ENCODE data around the gene MAP3K5. TPM values are rescaled to one million over a fixed set of nuclear protein-coding genes. Genes with fewer than 3 reads are reported as not detected.

Gene MAP3K5
- total RNA-seq, 4 donors from 2014 or later = 20.8 to 31.7 (median 23.4) TPM

- TF ChIP-seq, protein P1, sequence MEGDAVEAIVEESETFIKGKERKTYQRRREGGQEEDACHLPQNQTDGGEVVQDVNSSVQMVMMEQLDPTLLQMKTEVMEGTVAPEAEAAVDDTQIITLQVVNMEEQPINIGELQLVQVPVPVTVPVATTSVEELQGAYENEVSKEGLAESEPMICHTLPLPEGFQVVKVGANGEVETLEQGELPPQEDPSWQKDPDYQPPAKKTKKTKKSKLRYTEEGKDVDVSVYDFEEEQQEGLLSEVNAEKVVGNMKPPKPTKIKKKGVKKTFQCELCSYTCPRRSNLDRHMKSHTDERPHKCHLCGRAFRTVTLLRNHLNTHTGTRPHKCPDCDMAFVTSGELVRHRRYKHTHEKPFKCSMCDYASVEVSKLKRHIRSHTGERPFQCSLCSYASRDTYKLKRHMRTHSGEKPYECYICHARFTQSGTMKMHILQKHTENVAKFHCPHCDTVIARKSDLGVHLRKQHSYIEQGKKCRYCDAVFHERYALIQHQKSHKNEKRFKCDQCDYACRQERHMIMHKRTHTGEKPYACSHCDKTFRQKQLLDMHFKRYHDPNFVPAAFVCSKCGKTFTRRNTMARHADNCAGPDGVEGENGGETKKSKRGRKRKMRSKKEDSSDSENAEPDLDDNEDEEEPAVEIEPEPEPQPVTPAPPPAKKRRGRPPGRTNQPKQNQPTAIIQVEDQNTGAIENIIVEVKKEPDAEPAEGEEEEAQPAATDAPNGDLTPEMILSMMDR (IDR thresholded peaks at IDR 0.05) = no peak
- H3K4me3 ChIP-seq = no peak overlapping the region
- H3K27me3 ChIP-seq = no peaks in the 10 kb centered on the region
- H3K9me3 ChIP-seq = no peaks in the 10 kb centered on the region
- ATAC-seq = no peak
- H3K4me1 ChIP-seq = no peaks in the 10 kb centered on the region
- no peaks in the 10 kb centered on the region for H3K36me3 ChIP-seq
- WGBS, 2 donors (ENCODE audit: low coverage in 1 of 2) = 45 to 84% methylated on average over 1 to 3 of the region's 3 CpGs
- H3K27ac ChIP-seq = no peak overlapping the region
These were observed 274.7 kb downstream of the MAP3K5 start for GRCh38 chr6:136517582-136517981.

- H3K9me3 ChIP-seq = no peaks in the 10 kb centered on the region
- TF ChIP-seq EP300 (IDR thresholded peaks at IDR 0.05) = no peak
- TF ChIP-seq, protein P1 (IDR thresholded peaks at IDR 0.05) = no peak
- TF ChIP-seq POLR2AphosphoS5 (IDR thresholded peaks at IDR 0.05) = no peak
- no peak for TF ChIP-seq POLR2A (IDR thresholded peaks at IDR 0.05)
These were observed 275.3 kb downstream of the MAP3K5 start for GRCh38 chr6:136517002-136517401.

GRCh38 chr6:136514591-136514990, 277.7 kb downstream of the MAP3K5 start:
- H3K36me3 ChIP-seq = no peaks in the 10 kb centered on the region
- H3K9me3 ChIP-seq = no peaks in the 10 kb centered on the region
- H3K27ac ChIP-seq = no peak overlapping the region
- no peak overlapping the region for H3K4me3 ChIP-seq
- ATAC-seq = no peak
- TF ChIP-seq, protein P1 (IDR thresholded peaks at IDR 0.05) = no peak
- TF ChIP-seq POLR2AphosphoS5 (IDR thresholded peaks at IDR 0.05) (no peak), POLR2A (IDR thresholded peaks at IDR 0.05) (no peak), EP300 (IDR thresholded peaks at IDR 0.05) (no peak)
- no peaks in the 10 kb centered on the region for H3K27me3 ChIP-seq
- 84 to 89% methylated on average over 4 of the region's 4 CpGs for WGBS, 2 donors (ENCODE audit: low coverage in 1 of 2)
- H3K4me1 ChIP-seq = no peaks in the 10 kb centered on the region

More at GRCh38 chr6:136517002-136517401, 275.3 kb downstream of the MAP3K5 start:
- ATAC-seq = no peak
- Histone ChIP-seq H3K27me3 (no peaks in the 10 kb centered on the region), H3K36me3 (no peaks in the 10 kb centered on the region), H3K4me3 (no peak overlapping the region), H3K4me1 (no peaks in the 10 kb centered on the region), H3K27ac (no peak overlapping the region)

GRCh38 chr6:136511926-136512325, 280.4 kb downstream of the MAP3K5 start:
- H3K27ac ChIP-seq = no peak overlapping the region
- 62 to 100% methylated on average over 1 to 3 of the region's 3 CpGs for WGBS, 2 donors (ENCODE audit: low coverage in 1 of 2)
- no peak for ATAC-seq

GRCh38 chr6:136511397-136511796, 280.9 kb downstream of the MAP3K5 start:
- Histone ChIP-seq H3K9me3 (no peaks in the 10 kb centered on the region), H3K4me1 (no peaks in the 10 kb centered on the region), H3K27me3 (no peaks in the 10 kb centered on the region), H3K4me3 (no peak overlapping the region), H3K36me3 (no peaks in the 10 kb centered on the region), H3K27ac (no peak overlapping the region)
- no peak for ATAC-seq
- TF ChIP-seq EP300 (IDR thresholded peaks at IDR 0.05) = no peak
- no peak for TF ChIP-seq POLR2A (IDR thresholded peaks at IDR 0.05)
- TF ChIP-seq, protein P1 (IDR thresholded peaks at IDR 0.05) = no peak
- no peak for TF ChIP-seq POLR2AphosphoS5 (IDR thresholded peaks at IDR 0.05)
- WGBS, 2 donors (ENCODE audit: low coverage in 1 of 2) = 56% methylated on average over 1 of the region's 1 CpG; no CpG with 5 or more reads in 1 of the 2 donors

More at GRCh38 chr6:136511926-136512325, 280.4 kb downstream of the MAP3K5 start:
- Histone ChIP-seq H3K4me3 (no peak overlapping the region), H3K27me3 (no peaks in the 10 kb centered on the region), H3K4me1 (no peaks in the 10 kb centered on the region), H3K9me3 (no peaks in the 10 kb centered on the region), H3K36me3 (no peaks in the 10 kb centered on the region)
- TF ChIP-seq POLR2A (IDR thresholded peaks at IDR 0.05) = no peak
- no peak for TF ChIP-seq EP300 (IDR thresholded peaks at IDR 0.05)
- TF ChIP-seq, protein P1 (IDR thresholded peaks at IDR 0.05) = no peak
- TF ChIP-seq POLR2AphosphoS5 (IDR thresholded peaks at IDR 0.05) = no peak

All from gastroesophageal sphincter (tissue), 4 donors.